Tongue (tissue), 2 donors: ENCODE measurements around the gene NOTCH1. TPM values are rescaled to one million over a fixed set of nuclear protein-coding genes. Genes with fewer than 3 reads are reported as not detected.
A peak's percentile ranks its signal among the peaks of the same experiment; 100 is the strongest.

Source experiments
- DNase-seq: peaks from one replicate; pipeline ENCODE4 v3.0.0-alpha.2; 2015
- total RNA-seq: library from RNA; depleted of rRNA; stranded (reverse); fragments of >200 nt; gene quantifications from one replicate; pipeline ENCODE4 v1.2.3, GENCODE V29; 2014

NOTCH1 gene
- total RNA-seq, 1 donor from 2014 or later, result 45.4 TPM

DNA sequence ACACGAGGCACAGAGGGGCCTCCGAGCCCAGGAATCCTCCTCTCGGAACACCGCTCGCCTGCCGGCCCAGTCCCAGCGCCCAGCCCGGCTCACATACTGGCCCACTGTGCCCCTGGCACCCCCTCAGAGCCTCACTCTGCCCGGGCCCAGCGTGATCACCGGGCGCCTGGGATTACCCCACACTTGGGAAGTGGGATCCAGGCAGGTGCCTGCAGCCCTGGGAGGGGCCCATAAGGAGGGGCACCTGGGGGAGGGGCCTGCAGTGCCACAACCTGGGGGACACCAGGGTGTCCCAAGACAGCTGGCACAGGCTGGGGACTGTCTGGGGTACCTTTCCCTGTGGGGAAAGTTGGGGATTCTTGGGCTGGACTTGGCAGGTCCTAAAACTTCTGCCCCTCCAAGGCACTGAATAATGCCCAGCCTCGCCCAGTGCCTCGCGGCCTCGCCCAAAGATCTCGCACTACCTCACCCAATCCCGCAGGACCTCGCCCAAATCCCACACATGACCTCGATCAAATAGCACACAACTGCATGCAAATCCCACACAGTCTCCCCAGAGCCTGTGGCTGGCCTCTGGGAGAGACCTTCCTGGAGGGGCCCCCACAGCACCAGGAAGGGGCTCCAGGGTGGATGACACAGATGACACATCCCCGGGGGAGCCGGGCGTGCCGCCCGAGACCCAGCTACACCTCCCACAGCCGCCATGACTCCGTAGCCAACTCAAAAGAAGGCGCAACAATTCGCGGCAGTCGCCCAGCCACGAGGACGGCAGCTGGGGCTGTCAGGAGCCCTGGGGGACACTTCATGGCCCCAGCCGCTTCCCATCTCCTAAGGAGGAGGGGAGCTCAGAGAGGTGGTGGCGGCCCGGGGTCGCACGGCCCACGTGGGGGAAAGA, 13.7 kb downstream of the NOTCH1 start:
- DNase-seq, result no peak

DNA sequence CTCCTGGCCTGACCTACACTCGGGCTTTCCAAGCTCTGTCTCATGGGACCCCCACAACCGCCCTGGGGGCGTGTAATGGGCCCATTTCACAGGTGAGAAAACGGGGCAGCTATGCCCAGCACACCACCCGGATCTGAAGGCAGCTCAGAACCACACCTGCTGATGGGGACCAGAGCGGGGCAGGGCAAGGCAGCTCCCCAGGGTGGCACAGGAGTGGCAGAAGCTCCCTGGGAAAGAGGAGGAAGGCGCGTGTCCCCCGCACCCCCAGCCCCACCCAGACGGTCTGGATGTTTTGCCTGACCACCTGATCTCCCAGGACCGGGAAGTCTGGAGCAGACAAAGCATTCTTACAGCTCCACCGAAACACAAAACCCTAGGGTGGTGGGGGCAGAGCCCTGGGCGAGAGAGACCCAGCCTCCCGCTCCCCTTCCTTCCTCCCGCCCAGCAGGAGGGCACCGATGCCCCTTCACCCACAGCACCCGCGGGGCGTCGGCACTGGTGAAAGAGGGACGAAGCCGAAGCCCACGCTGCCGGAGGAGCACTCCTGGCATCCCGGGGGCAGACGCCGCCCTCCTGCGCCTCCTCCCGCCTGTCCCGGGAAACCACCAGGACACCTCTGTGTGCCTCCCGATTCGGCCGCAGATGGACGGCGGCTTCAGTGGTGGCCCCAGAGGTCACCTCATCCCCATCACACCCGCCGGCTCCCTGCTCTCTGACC, 14.5 kb downstream of the NOTCH1 start:
- DNase-seq, result no peak

- DNase-seq, result no peak
These were observed 15.3 kb downstream of the NOTCH1 start for GRCh38 chr9:136530461-136531089.

- no peak for DNase-seq
These were observed 16.1 kb downstream of the NOTCH1 start for GRCh38 chr9:136529516-136530460.

DNA sequence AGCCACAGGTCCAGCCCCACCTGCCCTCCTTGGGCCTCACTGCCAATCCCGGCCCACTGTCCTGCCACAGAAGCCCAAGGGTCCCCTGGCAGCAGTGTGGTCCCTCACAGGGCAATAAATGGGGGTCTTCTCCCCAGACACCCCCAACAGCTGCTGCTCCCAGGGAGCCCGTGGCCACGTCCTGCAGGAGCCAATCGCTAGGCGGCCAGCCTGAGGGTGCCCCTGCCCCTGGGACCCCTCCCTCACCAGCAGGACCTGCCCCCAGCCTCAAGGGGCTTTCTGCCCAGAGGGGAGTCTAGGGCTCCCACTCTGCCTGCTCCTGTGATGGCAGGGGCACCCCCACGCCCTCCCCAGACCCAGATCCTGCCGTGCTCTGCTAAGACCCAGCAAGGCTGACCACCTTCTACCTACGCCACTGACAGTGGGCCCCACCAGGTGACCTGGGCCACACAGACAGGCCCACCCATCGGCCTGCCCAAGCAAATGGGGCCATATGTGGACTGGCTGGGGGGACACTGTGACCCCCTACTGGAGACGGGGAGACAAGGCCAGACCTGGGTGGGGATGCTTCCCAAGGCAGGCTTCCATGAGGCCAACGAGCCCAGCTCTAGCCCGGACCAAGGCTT, 17.0 kb downstream of the NOTCH1 start:
- no peak for DNase-seq

GRCh38 chr9:136527721-136528710, 17.8 kb downstream of the NOTCH1 start:
- peak; percentile 88 for DNase-seq

- no peak for DNase-seq
These were observed 18.7 kb downstream of the NOTCH1 start for GRCh38 chr9:136527131-136527530.

DNA sequence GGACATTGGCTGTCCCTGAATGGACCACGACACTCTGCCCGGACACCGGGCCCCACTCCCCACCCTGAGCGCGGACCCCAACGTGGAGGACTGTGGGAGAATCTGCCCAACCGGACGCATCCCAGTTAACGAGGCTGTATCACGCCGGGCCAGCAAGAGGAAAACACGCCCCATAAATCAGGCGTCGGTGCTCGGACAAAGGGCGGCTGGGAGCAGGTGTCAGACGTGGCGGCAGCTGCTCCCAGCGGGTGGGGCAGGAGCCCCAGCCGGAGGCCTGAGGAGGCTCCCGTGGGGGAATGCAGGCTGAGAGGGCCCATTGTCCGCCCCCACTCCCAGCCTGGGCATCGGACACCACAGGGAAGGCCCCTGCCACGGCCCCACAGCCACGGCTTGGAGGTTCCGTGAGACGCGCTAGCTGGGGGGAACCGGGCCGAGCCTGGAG, 19.2 kb downstream of the NOTCH1 start:
- DNase-seq, result peak; percentile 82

DNA sequence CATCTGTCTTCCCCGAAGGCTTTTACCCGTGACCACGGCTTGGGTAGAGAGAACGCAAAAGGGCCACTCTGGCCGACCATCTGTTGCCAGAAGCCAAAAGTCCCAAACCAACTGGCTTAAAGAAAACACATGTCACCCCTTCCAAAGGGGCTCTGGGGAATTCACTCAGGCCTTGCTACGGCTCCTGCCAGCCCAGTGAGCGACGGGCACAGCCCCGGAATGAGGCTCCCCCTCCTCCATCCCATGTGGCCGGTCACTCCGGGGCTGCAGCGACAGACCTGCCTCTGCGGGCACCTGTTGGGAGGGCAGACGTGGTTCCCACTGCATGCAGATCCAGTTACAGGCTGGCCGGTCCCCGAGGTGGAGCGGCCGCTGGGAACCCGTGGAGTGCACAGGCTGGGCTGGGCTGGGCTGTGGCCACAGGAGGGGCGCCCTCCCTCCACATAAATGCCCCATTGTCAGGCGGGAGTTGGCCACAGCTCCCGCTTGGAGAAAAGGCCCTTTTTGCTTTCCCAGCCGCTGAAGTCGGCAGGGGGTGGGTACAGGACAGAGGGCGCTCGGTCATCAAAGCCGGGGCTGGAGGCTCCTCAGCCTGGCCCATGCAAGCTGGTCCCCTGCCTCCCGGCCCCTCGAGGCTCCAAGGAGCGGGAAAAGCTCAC, 19.9 kb downstream of the NOTCH1 start:
- DNase-seq, result peak; percentile 84

DNA sequence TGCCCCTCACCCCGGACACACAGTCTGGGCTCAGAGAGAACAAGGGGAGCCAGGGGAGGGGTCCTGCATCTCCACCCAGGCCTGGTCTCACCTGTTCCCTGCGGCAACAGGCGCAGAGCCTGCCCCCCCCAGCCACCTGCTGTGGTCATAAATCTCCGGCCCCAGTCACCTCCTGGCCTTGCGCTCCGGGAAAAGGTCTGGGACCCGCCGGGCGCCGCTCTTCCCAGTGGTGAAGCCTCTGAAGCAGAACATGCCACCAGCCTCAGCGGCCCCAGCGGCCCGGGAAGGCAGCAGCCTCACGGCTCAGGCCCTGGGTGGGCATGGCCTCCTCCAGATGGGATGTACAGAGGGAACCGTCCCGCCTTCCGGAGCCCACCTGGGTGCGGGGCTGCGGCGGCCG, 20.6 kb downstream of the NOTCH1 start:
- DNase-seq, result no peak

GRCh38 chr9:136522314-136523237, 23.3 kb downstream of the NOTCH1 start:
- no peak for DNase-seq

GRCh38 chr9:136521537-136521936, 24.3 kb downstream of the NOTCH1 start:
- DNase-seq, result no peak

DNA sequence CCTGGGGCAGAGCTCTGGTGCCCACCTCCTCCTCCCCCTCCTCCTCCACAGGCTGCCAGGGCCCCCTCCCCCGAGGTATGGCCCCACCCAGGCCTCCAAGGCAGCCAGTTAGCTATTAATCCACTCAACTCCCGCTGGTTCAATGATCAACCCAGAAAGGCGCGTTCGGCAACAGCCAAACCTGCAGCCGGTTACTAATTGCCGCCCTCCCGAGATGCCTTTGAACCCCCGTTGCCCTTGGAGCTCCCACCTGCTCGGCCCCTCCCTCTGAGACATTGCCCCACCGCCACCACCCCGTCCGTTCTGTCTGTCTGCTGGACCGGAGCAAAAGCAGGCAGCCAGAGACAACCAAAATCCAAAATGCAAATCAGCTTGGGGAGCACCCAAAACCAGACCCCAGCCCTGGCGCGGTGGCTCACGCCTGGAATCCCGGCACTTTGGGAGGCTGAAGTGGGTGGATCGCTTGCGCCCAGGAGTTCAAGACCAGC, 25.8 kb downstream of the NOTCH1 start:
- DNase-seq, result no peak

GRCh38 chr9:136519263-136520052, 26.4 kb downstream of the NOTCH1 start:
- no peak for DNase-seq

GRCh38 chr9:136518623-136519022, 27.2 kb downstream of the NOTCH1 start:
- DNase-seq, result no peak

DNA sequence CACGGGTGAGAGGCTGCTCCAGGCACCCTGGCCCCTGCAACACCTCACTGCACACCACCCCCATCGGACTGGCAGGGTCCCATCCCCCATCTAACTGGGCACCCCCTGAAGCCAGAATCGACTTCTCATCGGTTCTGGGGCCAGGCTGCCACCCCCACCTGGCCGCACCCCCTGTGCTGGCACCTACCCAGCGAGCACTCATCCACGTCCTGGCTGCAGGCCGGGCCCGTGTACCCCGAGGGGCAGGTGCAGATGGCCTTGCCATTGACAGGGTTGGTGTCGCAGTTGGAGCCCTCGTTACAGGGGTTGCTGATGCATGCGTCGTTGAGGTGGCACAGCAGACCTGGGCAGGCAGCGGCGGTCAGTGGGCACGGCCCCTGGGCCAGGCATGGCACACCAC, 27.9 kb downstream of the NOTCH1 start:
- DNase-seq, result no peak
